ENCODE data around the gene ARVCF.

DNA sequence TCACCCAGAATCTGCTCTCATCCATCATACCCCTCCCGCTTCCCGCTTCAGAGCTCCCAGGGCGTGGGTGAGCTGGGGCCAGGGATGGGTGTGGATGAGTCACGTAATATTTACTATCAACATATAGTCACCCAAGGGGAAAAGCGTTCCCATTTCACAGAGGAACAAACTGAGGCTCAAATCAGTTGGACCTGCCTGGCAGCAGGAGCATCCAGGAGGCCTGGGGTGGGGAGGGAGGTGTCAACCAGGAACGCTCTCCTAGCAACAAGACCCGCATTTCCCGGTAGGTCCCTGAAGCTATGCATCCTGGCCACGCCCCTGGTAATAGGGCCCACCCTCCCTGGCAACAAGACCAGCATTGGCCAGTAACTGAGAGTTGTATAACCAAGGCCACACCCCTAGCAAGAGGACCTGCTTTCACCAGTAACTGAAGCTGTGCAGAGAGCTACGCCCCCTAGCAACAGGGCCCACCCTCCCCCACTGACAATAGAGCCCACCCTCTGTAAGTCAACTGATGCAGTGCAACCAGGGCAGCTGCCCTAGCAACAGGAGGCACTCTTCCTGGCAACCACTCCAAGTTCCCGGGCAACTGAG, 42.3 kb downstream of the ARVCF start:
- TF ChIP-seq, protein P1, sequence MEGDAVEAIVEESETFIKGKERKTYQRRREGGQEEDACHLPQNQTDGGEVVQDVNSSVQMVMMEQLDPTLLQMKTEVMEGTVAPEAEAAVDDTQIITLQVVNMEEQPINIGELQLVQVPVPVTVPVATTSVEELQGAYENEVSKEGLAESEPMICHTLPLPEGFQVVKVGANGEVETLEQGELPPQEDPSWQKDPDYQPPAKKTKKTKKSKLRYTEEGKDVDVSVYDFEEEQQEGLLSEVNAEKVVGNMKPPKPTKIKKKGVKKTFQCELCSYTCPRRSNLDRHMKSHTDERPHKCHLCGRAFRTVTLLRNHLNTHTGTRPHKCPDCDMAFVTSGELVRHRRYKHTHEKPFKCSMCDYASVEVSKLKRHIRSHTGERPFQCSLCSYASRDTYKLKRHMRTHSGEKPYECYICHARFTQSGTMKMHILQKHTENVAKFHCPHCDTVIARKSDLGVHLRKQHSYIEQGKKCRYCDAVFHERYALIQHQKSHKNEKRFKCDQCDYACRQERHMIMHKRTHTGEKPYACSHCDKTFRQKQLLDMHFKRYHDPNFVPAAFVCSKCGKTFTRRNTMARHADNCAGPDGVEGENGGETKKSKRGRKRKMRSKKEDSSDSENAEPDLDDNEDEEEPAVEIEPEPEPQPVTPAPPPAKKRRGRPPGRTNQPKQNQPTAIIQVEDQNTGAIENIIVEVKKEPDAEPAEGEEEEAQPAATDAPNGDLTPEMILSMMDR (IDR thresholded peaks at IDR 0.05): no peak
- no peak for TF ChIP-seq POLR2A (IDR thresholded peaks at IDR 0.05; ENCODE audit: low read depth)
- TF ChIP-seq EP300 (IDR thresholded peaks at IDR 0.05): no peak

All from esophagus muscularis mucosa (tissue), 4 donors.